ENCODE measurements around the gene LMO3.

DNA sequence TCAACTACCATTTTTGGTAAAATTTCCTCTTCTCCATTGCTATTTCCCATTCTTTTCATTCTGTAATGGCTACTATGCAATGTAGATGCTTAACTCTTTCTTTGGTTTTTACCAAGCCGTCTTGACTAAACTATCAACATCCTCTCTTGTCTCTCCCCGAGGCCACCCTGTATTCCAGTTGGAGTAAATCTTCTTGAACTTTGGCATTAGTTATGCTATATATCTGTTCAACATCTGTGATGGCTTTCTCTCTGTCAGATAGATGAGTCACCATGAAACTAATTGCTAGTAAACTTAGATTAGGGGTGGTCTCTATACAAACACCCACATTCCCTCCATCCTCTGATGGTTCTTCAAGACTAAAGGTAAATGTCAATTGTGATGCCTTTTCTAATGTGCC, 63.4 kb downstream of the LMO3 start:
- TF ChIP-seq CTCF (IDR thresholded peaks at IDR 0.05; ENCODE audit: extremely low read depth in 1 of 2, insufficient read depth in 1 of 2, low read depth in 1 of 2, low read length in 2 of 2) (no peak), MAX (IDR thresholded peaks at IDR 0.05; ENCODE audit: insufficient read depth, insufficient read length) (no peak), POLR2AphosphoS5 (IDR thresholded peaks at IDR 0.05; ENCODE audit: insufficient read depth, low read depth, low read length) (no peak), EZH2 (IDR thresholded peaks at IDR 0.05; ENCODE audit: borderline replicate concordance, low read depth, low read length, severe bottlenecking) (no peak), POLR2A (IDR thresholded peaks at IDR 0.05; ENCODE audit: low read depth, low read length) (no peak), MYC (IDR thresholded peaks at IDR 0.05; ENCODE audit: low read depth, low read length) (no peak)

All from endothelial cell of umbilical vein (primary cell).